H9 (cell line): ENCODE data around the gene ZNF474. TPM values are rescaled to one million over a fixed set of nuclear protein-coding genes. Genes with fewer than 3 reads are reported as not detected.

Experiments used
- DNase-seq: peaks from one replicate; pipeline ENCODE4 v3.0.0-alpha.2; 2017
- H2AFZ ChIP-seq: one replicate; pipeline ENCODE4 v1.6.1; 2013; ENCODE audit warnings: mild to moderate bottlenecking, low read length, control low read depth, moderate library complexity
- H2AK5ac ChIP-seq: 2 replicates; pipeline ENCODE4 v1.6.1; 2013; ENCODE audit warnings: low read length, control low read depth, mixed read lengths; ENCODE audit not compliant: insufficient read length
- H2BK120ac ChIP-seq: one replicate; pipeline ENCODE4 v1.6.1; 2013; ENCODE audit warnings: low read depth, mild to moderate bottlenecking, low read length, control low read depth, inconsistent platforms; ENCODE audit not compliant: poor library complexity, severe bottlenecking
- H2BK12ac ChIP-seq: 2 replicates; pipeline ENCODE4 v1.6.1; 2013; ENCODE audit warnings: low read length, control low read depth, mixed read lengths, low read depth; ENCODE audit not compliant: insufficient read length
- H2BK15ac ChIP-seq: 2 replicates; pipeline ENCODE4 v1.6.1; 2013; ENCODE audit warnings: low read depth, low read length, control low read depth
- H2BK20ac ChIP-seq: one replicate; pipeline ENCODE4 v1.6.1; 2013; ENCODE audit warnings: low read depth, mild to moderate bottlenecking, low read length, control low read depth, inconsistent platforms; ENCODE audit not compliant: poor library complexity, severe bottlenecking
- H2BK5ac ChIP-seq: 2 replicates; pipeline ENCODE4 v1.6.1; 2013; ENCODE audit warnings: low read length, control low read depth, mixed read lengths; ENCODE audit not compliant: insufficient read length
- H3K14ac ChIP-seq: 2 replicates; pipeline ENCODE4 v1.6.1; 2013; ENCODE audit warnings: low read length, control low read depth; ENCODE audit not compliant: insufficient read depth
- H3K18ac ChIP-seq: 2 replicates; pipeline ENCODE4 v1.6.1; 2013; ENCODE audit warnings: low read depth, mild to moderate bottlenecking, mixed read lengths, low read length, control low read depth; ENCODE audit not compliant: insufficient read length
- H3K23ac ChIP-seq: 2 replicates; pipeline ENCODE4 v1.6.1; 2013; ENCODE audit warnings: low read length, control low read depth, mixed read lengths, low read depth; ENCODE audit not compliant: insufficient read length
- H3K23me2 ChIP-seq: 2 replicates; pipeline ENCODE4 v1.6.1; 2013; ENCODE audit warnings: low read depth, mild to moderate bottlenecking, mixed read lengths, low read length, control low read depth; ENCODE audit not compliant: insufficient read length, poor library complexity, severe bottlenecking
- H3K27ac ChIP-seq: 2 replicates; pipeline ENCODE4 v1.5.1; 2013; ENCODE audit warnings: low read length, control low read depth, mixed read lengths, low read depth; ENCODE audit not compliant: insufficient read length
- H3K27me3 ChIP-seq: 2 replicates; pipeline ENCODE4 v1.6.1; 2013; ENCODE audit warnings: low read length, control low read depth, inconsistent platforms; ENCODE audit not compliant: insufficient read depth
- H3K4ac ChIP-seq: 2 replicates; pipeline ENCODE4 v1.6.1; 2013; ENCODE audit warnings: low read depth, mild to moderate bottlenecking, control low read depth, inconsistent platforms, low read length, moderate library complexity
- H3K4me1 ChIP-seq: 2 replicates; pipeline ENCODE4 v1.6.1; 2013; ENCODE audit warnings: low read length, control low read depth, inconsistent platforms; ENCODE audit not compliant: insufficient read depth
- H3K4me2 ChIP-seq: 2 replicates; pipeline ENCODE4 v1.6.1; 2013; ENCODE audit warnings: low read length, control low read depth, mixed read lengths; ENCODE audit not compliant: insufficient read length, insufficient read depth
- H3K56ac ChIP-seq: 2 replicates; pipeline ENCODE4 v1.6.1; 2013; ENCODE audit warnings: low read depth, mild to moderate bottlenecking, mixed read lengths, low read length, control low read depth; ENCODE audit not compliant: insufficient read length
- H3K79me1 ChIP-seq: 2 replicates; pipeline ENCODE4 v1.6.1; 2013; ENCODE audit warnings: low read depth, mild to moderate bottlenecking, moderate library complexity, low read length, control low read depth, inconsistent platforms; ENCODE audit not compliant: insufficient read depth, poor library complexity, severe bottlenecking
- H3K79me2 ChIP-seq: 2 replicates; pipeline ENCODE4 v1.6.1; 2013; ENCODE audit warnings: low read length, control low read depth, inconsistent platforms; ENCODE audit not compliant: insufficient read depth
- H3K9ac ChIP-seq: 2 replicates; pipeline ENCODE4 v1.6.1; 2013; ENCODE audit warnings: low read length, control low read depth, mixed read lengths; ENCODE audit not compliant: insufficient read length; ENCODE audit errors: extremely low read depth
- H3K9me3 ChIP-seq: one replicate; pipeline ENCODE4 v1.6.1; 2013; ENCODE audit warnings: low read depth, low read length, inconsistent platforms; ENCODE audit not compliant: control insufficient read depth
- H3T11ph ChIP-seq: one replicate; pipeline ENCODE4 v1.6.1; 2013; ENCODE audit warnings: mild to moderate bottlenecking, low read length, control low read depth, inconsistent platforms
- H4K20me1 ChIP-seq: one replicate; pipeline ENCODE4 v1.6.1; 2013; ENCODE audit not compliant: control insufficient read depth, insufficient read length, insufficient read depth
- H4K5ac ChIP-seq: 2 replicates; pipeline ENCODE4 v1.6.1; 2013; ENCODE audit warnings: low read depth, mild to moderate bottlenecking, mixed read lengths, low read length, control low read depth; ENCODE audit not compliant: insufficient read length
- H4K8ac ChIP-seq: replicated peaks from 2 replicates; pipeline ENCODE4 v1.6.1; 2013; ENCODE audit warnings: low read length, control low read depth, mixed read lengths, low read depth; ENCODE audit not compliant: insufficient read length
- H4K91ac ChIP-seq: 2 replicates; pipeline ENCODE4 v1.6.1; 2013; ENCODE audit warnings: low read depth, mild to moderate bottlenecking, moderate library complexity, mixed read lengths, low read length, control low read depth; ENCODE audit not compliant: insufficient read length
- H3K27ac Mint-ChIP-seq, 3 experiments: 2 replicates in 2 of 3; 3 replicates in 1 of 3; pipeline ENCODE4 v1.8.0; 2020 to 2021; ENCODE audit warnings: mixed read lengths in 3 of 3, mild to moderate bottlenecking in 1 of 3, moderate library complexity in 1 of 3
- H3K27me3 Mint-ChIP-seq: 2 replicates; pipeline ENCODE4 v1.8.0; 2021; ENCODE audit warnings: low read depth, mild to moderate bottlenecking, moderate library complexity, mixed read lengths
- H3K36me3 Mint-ChIP-seq, 3 experiments: 2 replicates in 2 of 3; 3 replicates in 1 of 3; pipeline ENCODE4 v1.8.0; 2020 to 2021; ENCODE audit warnings: low read depth in 3 of 3, mixed read lengths in 3 of 3; ENCODE audit not compliant: insufficient read depth in 1 of 3
- H3K4me1 Mint-ChIP-seq, 2 experiments: 2 replicates each; pipeline ENCODE4 v1.8.0; 2020; ENCODE audit warnings: mixed read lengths in 2 of 2
- H3K4me3 Mint-ChIP-seq, 2 experiments: 2 replicates in 1 of 2; 3 replicates in 1 of 2; pipeline ENCODE4 v1.8.0; 2020 to 2021; ENCODE audit warnings: mild to moderate bottlenecking in 2 of 2, mixed read lengths in 2 of 2, moderate library complexity in 1 of 2
- H3K9me3 Mint-ChIP-seq, 2 experiments: 2 replicates in 1 of 2; 3 replicates in 1 of 2; pipeline ENCODE4 v1.8.0; 2020; ENCODE audit warnings: mild to moderate bottlenecking in 2 of 2, mixed read lengths in 2 of 2, moderate library complexity in 1 of 2
- WGBS: extraction: QIAGEN DNeasy Blood & Tissue Kit; methylation state at CpG from one replicate; pipeline ENCODE4 v1.1.7; 2013; ENCODE audit warnings: missing lambda C conversion rate, low lambda C conversion rate, mixed read lengths; ENCODE audit not compliant: insufficient read length; ENCODE audit errors: extremely low coverage; 5-methylcytosine and 5-hydroxymethylcytosine counted together
- total RNA-seq: library from RNA; stranded (reverse); gene quantifications from 2 replicates; pipeline ENCODE4 v1.2.1, GENCODE V29; 2021
- TF ChIP-seq, protein P1 (sequence below): fragments of 200-600 bp; sonication (generic); conservative IDR thresholded peaks from 3 replicates; pipeline ENCODE4 v1.8.0; 2021; ENCODE audit warnings: antibody characterized with exemption, mild to moderate bottlenecking

Gene ZNF474
- total RNA-seq, 1 experiment from 2014 or later, result not detected

DNA sequence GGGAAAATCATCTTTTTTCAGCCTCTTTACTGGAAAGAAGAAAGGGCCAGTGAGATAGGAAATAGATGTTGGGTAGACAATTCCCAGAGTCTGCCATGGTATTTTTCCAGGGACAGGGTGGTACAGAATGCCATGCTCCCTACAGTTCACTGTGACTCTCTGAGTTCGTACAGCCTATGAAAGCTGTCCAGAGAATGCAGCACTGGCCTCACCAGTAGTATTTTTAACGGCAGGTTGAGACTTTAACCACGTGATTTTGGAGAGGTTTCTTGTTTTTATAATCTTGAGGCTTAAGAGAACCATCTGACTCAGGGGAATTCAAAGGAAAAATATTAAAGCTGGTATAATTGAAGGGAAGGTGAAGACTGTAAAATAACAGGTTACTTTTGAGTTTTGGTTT lies 10.1 kb upstream of the ZNF474 start:
- H3K4me3 Mint-ChIP-seq, result no peak overlapping the region
- Histone ChIP-seq H3K9ac (no peak overlapping the region), H3K79me2 (no peaks in the 10 kb centered on the region), H3T11ph (no peak overlapping the region), H4K5ac (no peak overlapping the region), H3K27me3 (no peaks in the 10 kb centered on the region), H3K4me1 (peaks cover 7% of the 10 kb centered on the region; the same call in 1 of the 2 replicates), H3K79me1 (no peaks in the 10 kb centered on the region), H2AK5ac (no peak overlapping the region), H2BK120ac (no peak overlapping the region), H3K23ac (no peak overlapping the region), H3K23me2 (no peaks in the 10 kb centered on the region), H2BK20ac (no peak overlapping the region), H4K20me1 (no peaks in the 10 kb centered on the region), H3K9me3 (no peaks in the 10 kb centered on the region), H3K4me2 (no peak overlapping the region), H2BK12ac (no peak overlapping the region), H2BK5ac (no peak overlapping the region), H2BK15ac (no peak overlapping the region), H3K14ac (no peak overlapping the region), H3K27ac (no peak overlapping the region), H4K91ac (no peak overlapping the region), H3K56ac (no peak overlapping the region), H2AFZ (no peak overlapping the region), H3K4ac (no peak overlapping the region), H4K8ac (no peak overlapping the region), H3K18ac (no peak overlapping the region)
- no peaks in the 10 kb centered on the region for H3K27me3 Mint-ChIP-seq
- no peak for DNase-seq
- H3K4me1 Mint-ChIP-seq, result peaks cover 21 to 23% of the 10 kb centered on the region in 2 experiments
- H3K9me3 Mint-ChIP-seq, result no peaks in the 10 kb centered on the region; a peak in 1 of 5 replicates
- no CpG with 5 or more reads among the region's 3 CpGs for WGBS
- no peaks in the 10 kb centered on the region for H3K36me3 Mint-ChIP-seq
- TF ChIP-seq, protein P1, sequence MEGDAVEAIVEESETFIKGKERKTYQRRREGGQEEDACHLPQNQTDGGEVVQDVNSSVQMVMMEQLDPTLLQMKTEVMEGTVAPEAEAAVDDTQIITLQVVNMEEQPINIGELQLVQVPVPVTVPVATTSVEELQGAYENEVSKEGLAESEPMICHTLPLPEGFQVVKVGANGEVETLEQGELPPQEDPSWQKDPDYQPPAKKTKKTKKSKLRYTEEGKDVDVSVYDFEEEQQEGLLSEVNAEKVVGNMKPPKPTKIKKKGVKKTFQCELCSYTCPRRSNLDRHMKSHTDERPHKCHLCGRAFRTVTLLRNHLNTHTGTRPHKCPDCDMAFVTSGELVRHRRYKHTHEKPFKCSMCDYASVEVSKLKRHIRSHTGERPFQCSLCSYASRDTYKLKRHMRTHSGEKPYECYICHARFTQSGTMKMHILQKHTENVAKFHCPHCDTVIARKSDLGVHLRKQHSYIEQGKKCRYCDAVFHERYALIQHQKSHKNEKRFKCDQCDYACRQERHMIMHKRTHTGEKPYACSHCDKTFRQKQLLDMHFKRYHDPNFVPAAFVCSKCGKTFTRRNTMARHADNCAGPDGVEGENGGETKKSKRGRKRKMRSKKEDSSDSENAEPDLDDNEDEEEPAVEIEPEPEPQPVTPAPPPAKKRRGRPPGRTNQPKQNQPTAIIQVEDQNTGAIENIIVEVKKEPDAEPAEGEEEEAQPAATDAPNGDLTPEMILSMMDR, result no peak
- H3K27ac Mint-ChIP-seq, result no peak overlapping the region
